Mammary epithelial cell (primary cell): ENCODE measurements around the gene CIRBP.

Source experiments
- EZH2 ChIP-seq: IDR thresholded peaks from 2 replicates; pipeline ENCODE4 v1.6.1; 2012; ENCODE audit warnings: low read length, inconsistent platforms, borderline replicate concordance
- TF ChIP-seq, protein P1 (sequence below), 2 donors: IDR thresholded peaks in 1 of 2; conservative IDR thresholded peaks in 1 of 2; 2 replicates each; pipeline ENCODE4 v1.5.1; 2011 to 2012; ENCODE audit warnings: inconsistent platforms in 2 of 2, low read length in 2 of 2, mild to moderate bottlenecking in 2 of 2, control low read depth in 1 of 2, low read depth in 1 of 2; ENCODE audit not compliant: insufficient read depth in 1 of 2; ENCODE audit errors: extremely low read depth in 1 of 2

- TF ChIP-seq EZH2 = no peak
- TF ChIP-seq, protein P1, sequence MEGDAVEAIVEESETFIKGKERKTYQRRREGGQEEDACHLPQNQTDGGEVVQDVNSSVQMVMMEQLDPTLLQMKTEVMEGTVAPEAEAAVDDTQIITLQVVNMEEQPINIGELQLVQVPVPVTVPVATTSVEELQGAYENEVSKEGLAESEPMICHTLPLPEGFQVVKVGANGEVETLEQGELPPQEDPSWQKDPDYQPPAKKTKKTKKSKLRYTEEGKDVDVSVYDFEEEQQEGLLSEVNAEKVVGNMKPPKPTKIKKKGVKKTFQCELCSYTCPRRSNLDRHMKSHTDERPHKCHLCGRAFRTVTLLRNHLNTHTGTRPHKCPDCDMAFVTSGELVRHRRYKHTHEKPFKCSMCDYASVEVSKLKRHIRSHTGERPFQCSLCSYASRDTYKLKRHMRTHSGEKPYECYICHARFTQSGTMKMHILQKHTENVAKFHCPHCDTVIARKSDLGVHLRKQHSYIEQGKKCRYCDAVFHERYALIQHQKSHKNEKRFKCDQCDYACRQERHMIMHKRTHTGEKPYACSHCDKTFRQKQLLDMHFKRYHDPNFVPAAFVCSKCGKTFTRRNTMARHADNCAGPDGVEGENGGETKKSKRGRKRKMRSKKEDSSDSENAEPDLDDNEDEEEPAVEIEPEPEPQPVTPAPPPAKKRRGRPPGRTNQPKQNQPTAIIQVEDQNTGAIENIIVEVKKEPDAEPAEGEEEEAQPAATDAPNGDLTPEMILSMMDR (conservative IDR thresholded peaks at IDR 0.05 in 1 of 2, IDR thresholded peaks at IDR 0.05 in 1 of 2; ENCODE audit: extremely low read depth in 1 of 2, insufficient read depth in 1 of 2, low read depth in 1 of 2, low read length in 2 of 2) = no peak
These were observed 53.3 kb downstream of the CIRBP start for GRCh38 chr19:1322198-1322981.
